H1 (cell line): ENCODE measurements around the gene LITAFD. TPM values are rescaled to one million over a fixed set of nuclear protein-coding genes. Genes with fewer than 3 reads are reported as not detected.

ENCODE experiments used
- ASH2L ChIP-seq: fragments of 200-600, 300-600 bp; sonication (generic); IDR thresholded peaks from one replicate; pipeline ENCODE4 v1.7.1; 2017; ENCODE audit warnings: low read length
- ATF2 ChIP-seq: IDR thresholded peaks from 2 replicates; pipeline ENCODE4 v1.6.1; 2012; ENCODE audit warnings: low read length, inconsistent platforms
- CHD7 ChIP-seq: fragments of 300-600 bp; sonication (generic); IDR thresholded peaks from 2 replicates; pipeline ENCODE4 v1.7.1; 2012; ENCODE audit warnings: low read length, moderate library complexity, mild to moderate bottlenecking, inconsistent platforms; ENCODE audit not compliant: insufficient replicate concordance
- GABPA ChIP-seq: IDR thresholded peaks from 2 replicates; pipeline ENCODE4 v1.6.1; 2011; ENCODE audit warnings: mild to moderate bottlenecking, low read length, moderate library complexity, borderline replicate concordance; ENCODE audit not compliant: insufficient read depth
- HDAC2 ChIP-seq, 2 experiments: fragments of 300-600 bp in 1 of 2; sonication (generic) in 1 of 2; IDR thresholded peaks; 2 replicates each; pipeline ENCODE4 v1.6.1; 2011 to 2012; ENCODE audit warnings: low read depth in 2 of 2, low read length in 2 of 2, mild to moderate bottlenecking in 2 of 2, moderate library complexity in 2 of 2, borderline replicate concordance in 1 of 2, inconsistent platforms in 1 of 2
- RFX5 ChIP-seq: IDR thresholded peaks from 2 replicates; pipeline ENCODE4 v1.6.1; 2011; ENCODE audit warnings: low read depth, low read length, improper control_type of control experiment, borderline replicate concordance
- TAF7 ChIP-seq: optimal IDR thresholded peaks from 2 replicates; pipeline ENCODE3; 2011; ENCODE audit warnings: low read depth, mild to moderate bottlenecking, inconsistent platforms, low read length, moderate library complexity, borderline replicate concordance
- USF2 ChIP-seq: IDR thresholded peaks from 2 replicates; pipeline ENCODE4 v1.6.1; 2011; ENCODE audit warnings: low read length, improper control_type of control experiment
- polyA plus RNA-seq, 7 experiments: library from polyadenylated mRNA; depleted of rRNA in 3 of 7; stranded (reverse) in 5 of 7; unstranded in 2 of 7; fragments of >200 nt in 5 of 7; fragments of 200-250 nt in 2 of 7; gene quantifications; 1 replicate in 5 of 7; 2 replicates in 1 of 7; 4 replicates in 1 of 7; pipeline versions ENCODE4 v1.2.1 to v1.2.3, GENCODE V29; 2011 to 2013; ENCODE audit warnings: missing spikeins in 2 of 7, mixed read lengths in 2 of 7
- total RNA-seq: library from RNA; stranded (reverse); fragmentation: NEBNext Ultra II Directional; extraction: Animal tissue kit (Norgen Biotek cat#: 25700); gene quantifications from 2 replicates; pipeline ENCODE4 v1.2.1, GENCODE V29; 2021

The LITAFD gene
- total and polyA plus RNA-seq, 2 of the 8 experiments (the other 6 are each of a cell fraction or from before 2014, with no cell fraction given) = not detected

DNA sequence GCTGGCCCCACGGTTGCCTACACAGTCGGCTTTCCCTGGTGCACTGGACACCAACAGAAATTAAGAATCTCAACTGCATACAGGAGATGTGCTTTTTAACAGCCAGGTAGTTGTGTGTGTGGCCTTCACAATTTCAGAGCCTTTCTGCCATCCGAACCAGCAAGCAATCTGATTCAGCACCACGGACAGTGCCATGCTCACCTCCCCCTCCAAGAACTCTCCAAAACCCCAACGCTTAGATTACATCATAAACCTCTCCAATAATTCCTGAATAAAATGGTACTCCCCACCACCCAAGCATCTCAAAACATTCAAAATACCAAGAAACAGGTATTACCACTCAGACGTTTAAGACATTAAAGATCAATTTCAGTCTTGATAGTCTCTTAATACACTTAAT lies 49.7 kb downstream of the LITAFD start (continued):
- no peak for TF ChIP-seq RFX5
- no peak for TF ChIP-seq HDAC2 (IDR thresholded peaks at IDR 0.05; ENCODE audit: borderline replicate concordance in 1 of 2, low read depth in 2 of 2, low read length in 2 of 2)
- peak; percentile 50 for TF ChIP-seq TAF7
- TF ChIP-seq CHD7 = no peak
- TF ChIP-seq ASH2L = no peak
- TF ChIP-seq USF2 = no peak
- TF ChIP-seq GABPA = no peak; the same call in 1 of the 2 replicates
- TF ChIP-seq ATF2 = peak; percentile 72; the same call in 1 of the 2 replicates
